GM23338 (cell line): ENCODE measurements around the gene CFAP58. TPM values are rescaled to one million over a fixed set of nuclear protein-coding genes. Genes with fewer than 3 reads are reported as not detected.

Experiments used
- ATAC-seq: fragments of 200-7000 bp; cut with Tn5 transposase; 3 replicates; pipeline ENCODE4 v1.9.1; 2020
- DNase-seq: peaks from one replicate; pipeline ENCODE4 v3.0.0-alpha.2; 2015; ENCODE audit warnings: low spot score
- H2AFZ ChIP-seq: fragments of 200-600 bp; sonication (generic); 2 replicates; pipeline ENCODE4 v1.8.0; 2016; ENCODE audit warnings: antibody characterized with exemption, mild to moderate bottlenecking, moderate library complexity
- H3F3A ChIP-seq: fragments of 200-600 bp; sonication (generic); replicated peaks from 2 replicates; pipeline ENCODE4 v1.8.0; 2017; ENCODE audit warnings: antibody characterized with exemption, mixed run types, low read depth
- H3K27ac ChIP-seq: fragments of 200-600 bp; sonication (generic); 2 replicates; pipeline ENCODE4 v1.6.1; 2016; ENCODE audit warnings: low read depth
- H3K27me3 ChIP-seq: fragments of 200-600 bp; sonication (generic); 2 replicates; pipeline ENCODE4 v1.8.0; 2016; ENCODE audit warnings: mild to moderate bottlenecking, mixed run types, moderate library complexity; ENCODE audit not compliant: insufficient read depth
- H3K36me3 ChIP-seq: fragments of 200-600 bp; sonication (generic); 2 replicates; pipeline ENCODE4 v1.8.0; 2016; ENCODE audit warnings: mild to moderate bottlenecking; ENCODE audit not compliant: insufficient read depth
- H3K4me1 ChIP-seq: fragments of 200-600 bp; sonication (generic); 2 replicates; pipeline ENCODE4 v1.8.0; 2016; ENCODE audit warnings: mild to moderate bottlenecking, moderate library complexity; ENCODE audit not compliant: insufficient read depth
- H3K4me2 ChIP-seq: fragments of 200-600 bp; sonication (generic); 2 replicates; pipeline ENCODE4 v1.7.1; 2017; ENCODE audit warnings: mixed run types
- H3K4me3 ChIP-seq: fragments of 200-600 bp; sonication (generic); 2 replicates; pipeline ENCODE4 v1.6.1; 2016; ENCODE audit warnings: mixed run types
- H3K79me2 ChIP-seq: fragments of 200-600 bp; sonication (generic); replicated peaks from 2 replicates; pipeline ENCODE4 v1.8.0; 2017; ENCODE audit warnings: mild to moderate bottlenecking; ENCODE audit not compliant: insufficient read depth
- H3K9me2 ChIP-seq: fragments of 200-600 bp; sonication (generic); 2 replicates; pipeline ENCODE4 v1.8.0; 2017; ENCODE audit not compliant: insufficient read depth
- H4K20me1 ChIP-seq: fragments of 200-600 bp; sonication (generic); replicated peaks from 2 replicates; pipeline ENCODE4 v1.8.0; 2017; ENCODE audit warnings: mild to moderate bottlenecking; ENCODE audit not compliant: insufficient read depth
- H3K27ac Mint-ChIP-seq: 2 replicates; pipeline ENCODE4 v1.8.0; 2020; ENCODE audit warnings: inconsistent platforms, mild to moderate bottlenecking, moderate library complexity, mixed read lengths
- H3K27me3 Mint-ChIP-seq: 3 replicates; pipeline ENCODE4 v1.8.0; 2022; ENCODE audit warnings: low read depth, mild to moderate bottlenecking, moderate library complexity, mixed read lengths, inconsistent platforms; ENCODE audit not compliant: insufficient read depth, poor library complexity
- H3K36me3 Mint-ChIP-seq: 3 replicates; pipeline ENCODE4 v1.8.0; 2021; ENCODE audit warnings: low read depth, mild to moderate bottlenecking, inconsistent platforms, moderate library complexity, mixed read lengths
- H3K4me1 Mint-ChIP-seq: 3 replicates; pipeline ENCODE4 v1.8.0; 2020; ENCODE audit warnings: mild to moderate bottlenecking, inconsistent platforms, mixed read lengths
- H3K4me3 Mint-ChIP-seq: 3 replicates; pipeline ENCODE4 v1.8.0; 2021; ENCODE audit warnings: moderate library complexity, mild to moderate bottlenecking, inconsistent platforms, mixed read lengths
- H3K9me3 Mint-ChIP-seq: 3 replicates; pipeline ENCODE4 v1.8.0; 2020; ENCODE audit warnings: moderate library complexity, mild to moderate bottlenecking, inconsistent platforms, mixed read lengths
- CTCF ChIP-seq, 2 experiments: fragments of 200-600 bp in 1 of 2; sonication (generic) in 1 of 2; conservative IDR thresholded peaks; 2 replicates each; pipeline versions ENCODE4 v1.5.1 to v1.6.1; 2016 to 2017; ENCODE audit warnings: antibody characterized with exemption in 2 of 2, low read depth in 2 of 2, mild to moderate bottlenecking in 2 of 2, moderate library complexity in 1 of 2
- EZH2 ChIP-seq: fragments of 200-600 bp; sonication (generic); IDR thresholded peaks from one replicate; pipeline ENCODE4 v1.8.0; 2017; ENCODE audit warnings: antibody characterized with exemption, mild to moderate bottlenecking, low read depth; ENCODE audit not compliant: unreplicated experiment
- EZH2phosphoT487 ChIP-seq: fragments of 200-600 bp; sonication (generic); IDR thresholded peaks from one replicate; pipeline ENCODE4 v1.8.1; 2018; ENCODE audit warnings: antibody characterized with exemption; ENCODE audit not compliant: unreplicated experiment
- JUNB ChIP-seq: IDR thresholded peaks from one replicate; pipeline ENCODE4 v1.6.1; 2016; ENCODE audit warnings: antibody characterized with exemption; ENCODE audit not compliant: unreplicated experiment
- POLR2AphosphoS5 ChIP-seq: IDR thresholded peaks from 2 replicates; pipeline ENCODE4 v1.6.1; 2016; ENCODE audit warnings: antibody characterized with exemption, low read depth
- REST ChIP-seq: IDR thresholded peaks from one replicate; pipeline ENCODE4 v1.6.1; 2018; ENCODE audit warnings: antibody characterized with exemption; ENCODE audit not compliant: unreplicated experiment
- STAT1 ChIP-seq: IDR thresholded peaks from one replicate; pipeline ENCODE4 v1.6.1; 2016; ENCODE audit warnings: antibody characterized with exemption; ENCODE audit not compliant: unreplicated experiment
- ZNF114 ChIP-seq: fragments of 250-450 bp; sonication (Bioruptor Pico); IDR thresholded peaks from 2 replicates; pipeline ENCODE4 v1.5.0; 2020; ENCODE audit warnings: mild to moderate bottlenecking, moderate library complexity
- ZNF331 ChIP-seq: fragments of 250-450 bp; sonication (Bioruptor Pico); IDR thresholded peaks from 2 replicates; pipeline ENCODE4 v1.5.0; 2020; ENCODE audit warnings: low read depth, mild to moderate bottlenecking, moderate library complexity
- polyA plus RNA-seq: library from polyadenylated mRNA; unstranded; fragments of >200 nt; fragmentation: Nextera tagmentation; extraction: Ambion mirVana; gene quantifications from 2 replicates; pipeline ENCODE4 v1.2.1, GENCODE V29; 2016
- total RNA-seq: library from RNA; depleted of rRNA; stranded (reverse); fragments of >200 nt; shearing (Covaris generic); gene quantifications from 2 replicates; pipeline ENCODE4 v1.2.3, GENCODE V29; 2014

The CFAP58 gene
- total and polyA plus RNA-seq, 2 experiments from 2014 or later: 0.63 to 0.89 TPM

GRCh38 chr10:104350127-104350635, 3.5 kb upstream of the CFAP58 start:
- Histone ChIP-seq H3K4me2 (peak overlapping the region; percentile 58), H3K79me2 (no peaks in the 10 kb centered on the region), H3K36me3 (no peaks in the 10 kb centered on the region), H3F3A (no peaks in the 10 kb centered on the region), H3K4me1 (peaks cover 12% of the 10 kb centered on the region; the same call in 1 of the 2 replicates), H3K27me3 (peaks cover 19% of the 10 kb centered on the region), H3K9me2 (no peaks in the 10 kb centered on the region), H4K20me1 (no peaks in the 10 kb centered on the region; the same call in 1 of the 2 replicates), H3K27ac (peak overlapping the region; percentile 68; the same call in 1 of the 2 replicates), H3K4me3 (no peak overlapping the region), H2AFZ (no peak overlapping the region)
- Mint-ChIP-seq H3K9me3 (no peaks in the 10 kb centered on the region), H3K27ac (no peak overlapping the region), H3K4me1 (peaks cover 6% of the 10 kb centered on the region; the same call in 2 of the 3 replicates), H3K27me3 (no peaks in the 10 kb centered on the region), H3K36me3 (no peaks in the 10 kb centered on the region), H3K4me3 (no peak overlapping the region)
- TF ChIP-seq POLR2AphosphoS5: no peak
- no peak for TF ChIP-seq EZH2
- TF ChIP-seq CTCF (conservative IDR thresholded peaks at IDR 0.05; ENCODE audit: low read depth in 2 of 2): peak; percentile 75 to 83
- TF ChIP-seq STAT1: no peak
- no peak for TF ChIP-seq ZNF331
- no peak for TF ChIP-seq JUNB
- no peak for TF ChIP-seq ZNF114 (CRISPR knock-in tag)
- TF ChIP-seq REST: no peak
- ATAC-seq (peak; percentile 63), DNase-seq (peak; percentile 81)

GRCh38 chr10:104351061-104351702, 2.5 kb upstream of the CFAP58 start:
- Histone ChIP-seq H3K27me3 (peaks cover 27% of the 10 kb centered on the region), H2AFZ (no peak overlapping the region), H3K4me1 (peaks cover 12% of the 10 kb centered on the region; the same call in 1 of the 2 replicates), H3K9me2 (no peaks in the 10 kb centered on the region), H3F3A (no peaks in the 10 kb centered on the region), H3K4me3 (no peak overlapping the region), H3K4me2 (no peak overlapping the region), H3K36me3 (no peaks in the 10 kb centered on the region), H3K79me2 (no peaks in the 10 kb centered on the region), H4K20me1 (no peaks in the 10 kb centered on the region; the same call in 1 of the 2 replicates), H3K27ac (no peak overlapping the region)
- H3K9me3 Mint-ChIP-seq: no peaks in the 10 kb centered on the region
- no peaks in the 10 kb centered on the region for H3K36me3 Mint-ChIP-seq
- no peak overlapping the region for H3K4me3 Mint-ChIP-seq
- H3K4me1 Mint-ChIP-seq: peaks cover 6% of the 10 kb centered on the region; the same call in 2 of the 3 replicates
- DNase-seq: no peak
- no peak for ATAC-seq
- H3K27ac Mint-ChIP-seq: no peak overlapping the region
- no peaks in the 10 kb centered on the region for H3K27me3 Mint-ChIP-seq
- no peak for TF ChIP-seq STAT1
- no peak for TF ChIP-seq EZH2phosphoT487
- no peak for TF ChIP-seq REST
- TF ChIP-seq ZNF114 (CRISPR knock-in tag): no peak
